Coronary artery (tissue), 2 donors: Measurements from ENCODE around the gene CDCA4.
A peak's percentile ranks its signal among the peaks of the same experiment; 100 is the strongest.
"Not testable (repeated sequence)": the region's sequence is repeated elsewhere in the genome, so short reads cannot be mapped to it uniquely, and the experiment has no call there.

Source experiments
- DNase-seq: peaks from one replicate; pipeline ENCODE4 v3.0.0-alpha.2; 2017; ENCODE audit warnings: low spot score
- H3K27ac ChIP-seq, 2 donors: fragments of 200-600 bp; sonication (generic); one replicate each; pipeline ENCODE4 v1.5.1; 2016 to 2019
- H3K4me3 ChIP-seq: fragments of 200-600 bp; sonication (generic); 2 replicates; pipeline ENCODE4 v1.5.1; 2016; ENCODE audit warnings: mild to moderate bottlenecking, moderate library complexity
- TF ChIP-seq, protein P1 (sequence below): fragments of 200-600 bp; sonication (generic); IDR thresholded peaks from one replicate; pipeline ENCODE4 v1.5.1; 2019; ENCODE audit warnings: antibody characterized with exemption

CDCA4 gene

DNA sequence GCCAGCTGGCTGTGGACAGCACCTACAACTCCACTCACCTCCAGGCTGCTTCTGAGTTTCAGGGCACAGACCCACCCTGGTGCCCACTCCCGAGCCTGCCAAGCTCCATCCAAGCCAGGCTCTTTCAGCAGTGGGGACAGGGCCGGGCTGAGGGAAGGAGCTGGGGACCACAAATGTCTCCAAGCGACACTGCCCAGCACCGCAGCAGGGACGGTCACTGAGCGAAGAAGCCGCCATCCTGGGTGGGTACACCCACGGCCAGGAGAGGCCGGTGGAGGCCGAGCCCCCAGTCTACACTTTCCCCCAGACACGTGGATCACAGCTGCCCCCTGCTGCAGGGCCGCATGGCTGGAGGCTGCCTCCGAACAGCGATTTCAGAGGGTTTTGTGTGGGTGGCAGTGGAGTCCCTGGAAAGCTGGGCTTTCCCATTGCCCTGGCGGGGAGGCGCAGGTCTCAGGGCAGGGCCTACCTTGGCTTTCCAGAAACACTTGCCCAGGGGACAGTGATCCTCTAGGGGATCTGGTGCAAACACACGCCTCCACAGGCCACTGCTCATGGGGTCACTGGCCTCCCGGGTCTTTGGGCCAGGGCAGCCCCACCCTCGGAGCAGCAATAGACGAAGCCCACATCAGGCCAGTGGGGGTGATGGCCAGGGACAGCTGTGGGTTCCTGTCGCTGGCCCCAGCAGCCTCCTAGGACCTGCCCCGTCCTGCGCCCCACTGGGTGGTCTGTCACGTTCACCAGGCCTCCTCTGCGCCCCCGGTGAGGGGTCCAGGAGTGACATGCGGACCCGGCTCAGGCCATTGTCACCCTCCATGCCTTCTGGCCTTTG is 45.6 kb upstream of the CDCA4 start:
- H3K4me3 ChIP-seq, result no peak overlapping the region
- TF ChIP-seq, protein P1, sequence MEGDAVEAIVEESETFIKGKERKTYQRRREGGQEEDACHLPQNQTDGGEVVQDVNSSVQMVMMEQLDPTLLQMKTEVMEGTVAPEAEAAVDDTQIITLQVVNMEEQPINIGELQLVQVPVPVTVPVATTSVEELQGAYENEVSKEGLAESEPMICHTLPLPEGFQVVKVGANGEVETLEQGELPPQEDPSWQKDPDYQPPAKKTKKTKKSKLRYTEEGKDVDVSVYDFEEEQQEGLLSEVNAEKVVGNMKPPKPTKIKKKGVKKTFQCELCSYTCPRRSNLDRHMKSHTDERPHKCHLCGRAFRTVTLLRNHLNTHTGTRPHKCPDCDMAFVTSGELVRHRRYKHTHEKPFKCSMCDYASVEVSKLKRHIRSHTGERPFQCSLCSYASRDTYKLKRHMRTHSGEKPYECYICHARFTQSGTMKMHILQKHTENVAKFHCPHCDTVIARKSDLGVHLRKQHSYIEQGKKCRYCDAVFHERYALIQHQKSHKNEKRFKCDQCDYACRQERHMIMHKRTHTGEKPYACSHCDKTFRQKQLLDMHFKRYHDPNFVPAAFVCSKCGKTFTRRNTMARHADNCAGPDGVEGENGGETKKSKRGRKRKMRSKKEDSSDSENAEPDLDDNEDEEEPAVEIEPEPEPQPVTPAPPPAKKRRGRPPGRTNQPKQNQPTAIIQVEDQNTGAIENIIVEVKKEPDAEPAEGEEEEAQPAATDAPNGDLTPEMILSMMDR, result no peak
- no peak for DNase-seq
- H3K27ac ChIP-seq, result no peak overlapping the region

DNA sequence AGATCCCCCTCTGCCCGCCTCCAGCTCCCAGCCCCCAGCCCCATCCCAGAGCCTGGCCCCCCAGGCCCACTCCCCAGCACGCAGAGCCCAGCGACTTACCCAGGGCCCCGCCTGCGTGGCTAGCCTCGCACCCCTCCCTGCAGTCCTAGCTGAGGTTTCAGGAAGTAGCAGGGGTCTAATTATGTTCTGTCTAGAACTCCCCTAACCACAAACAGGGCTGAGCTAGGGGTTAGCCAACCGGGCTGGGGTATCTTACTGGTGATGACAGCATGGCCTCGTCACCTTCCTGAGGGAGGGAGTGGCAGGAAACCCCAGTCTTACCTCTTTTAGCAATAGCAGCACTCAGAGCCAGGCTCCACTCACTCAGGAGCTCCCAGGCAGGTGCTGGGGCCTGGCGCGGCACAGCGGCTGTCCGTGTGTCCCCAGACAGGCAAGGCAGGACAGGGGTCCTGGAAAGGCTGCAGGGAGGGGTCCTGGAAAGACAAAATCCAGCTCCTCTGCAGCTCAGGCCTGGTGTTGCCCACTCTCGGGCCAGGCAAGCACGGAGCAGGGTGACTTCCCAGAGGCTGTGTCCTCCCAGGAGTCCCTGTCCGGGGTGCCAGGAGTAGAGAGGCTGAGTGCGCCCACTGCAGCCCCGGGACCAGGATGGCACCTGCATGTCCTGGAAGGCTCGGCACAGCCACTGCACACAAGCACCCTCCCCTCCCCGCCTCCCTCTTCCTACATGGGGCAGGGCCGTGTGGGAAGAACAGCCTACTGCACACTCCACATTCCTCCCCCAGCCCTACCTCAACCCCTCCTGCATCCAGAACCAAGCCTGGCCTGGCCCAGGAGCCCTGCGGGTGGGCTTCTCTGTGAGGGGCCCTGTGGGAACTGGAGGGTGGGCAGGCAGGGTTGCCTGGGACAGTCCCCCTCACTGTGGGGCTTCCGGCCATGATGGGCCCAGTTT is 44.7 kb upstream of the CDCA4 start, which contains the start of gene GPR132:
Gene GPR132 (minus strand): TSS at position 151 of the 949 bp plus-strand sequence. CDS start 10,010 bp downstream, outside the sequence.
- Histone ChIP-seq H3K4me3 (peak within 1 kb of the TSS; percentile 55), H3K27ac (peak within 1 kb of the TSS in 1 of 2 donors; percentile 80)
- TF ChIP-seq, protein P1, result no peak
- peak; percentile 78 for DNase-seq

DNA sequence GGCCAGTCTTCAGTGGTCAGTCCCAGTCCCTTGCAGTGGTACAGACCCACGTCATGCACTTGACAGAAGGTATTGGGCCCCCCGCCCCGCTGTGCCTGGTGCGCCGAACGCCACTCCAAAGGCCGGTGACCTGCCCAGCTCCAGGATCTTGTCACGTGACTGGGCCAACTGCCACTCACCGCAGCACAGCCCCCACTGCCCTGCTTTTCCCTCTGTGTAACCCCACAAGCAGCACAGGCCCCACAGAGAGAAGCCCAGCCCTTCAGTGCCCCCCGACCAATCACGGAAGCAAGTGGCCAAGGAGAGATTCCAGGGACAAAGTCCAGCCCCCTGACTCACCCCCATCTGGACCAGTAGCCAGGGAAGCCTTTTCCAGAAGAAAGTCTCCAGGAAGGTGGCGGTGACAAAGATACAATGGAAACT is 43.8 kb upstream of the CDCA4 start:
- TF ChIP-seq, protein P1, result no peak
- Histone ChIP-seq H3K4me3 (peak overlapping the region; percentile 55), H3K27ac (peak overlapping the region in 1 of 2 donors; percentile 80)
- DNase-seq, result peak; percentile 75

DNA sequence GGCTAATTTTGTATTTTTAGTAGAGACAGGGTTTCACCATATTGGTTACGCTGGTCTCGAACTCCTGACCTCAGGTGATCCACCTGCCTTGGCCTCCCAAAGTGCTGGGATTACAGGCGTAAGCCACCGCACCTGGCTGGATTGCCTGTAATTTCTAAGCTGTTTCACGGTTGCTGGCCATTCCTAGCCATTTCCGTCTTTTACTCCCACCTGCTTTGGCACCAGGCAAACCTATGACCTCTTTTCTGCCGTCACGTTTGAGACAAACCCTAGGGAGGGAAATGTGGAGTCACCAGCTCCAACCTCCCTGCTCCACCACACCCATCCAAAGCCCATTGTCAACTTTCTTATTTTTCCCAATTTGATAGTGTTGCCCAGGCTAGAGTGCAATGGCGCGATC is 43.1 kb upstream of the CDCA4 start:
- no peak for DNase-seq
- Histone ChIP-seq H3K27ac (peak overlapping the region in 1 of 2 donors; percentile 80), H3K4me3 (peak overlapping the region; percentile 55)
- TF ChIP-seq, protein P1, result no peak

DNA sequence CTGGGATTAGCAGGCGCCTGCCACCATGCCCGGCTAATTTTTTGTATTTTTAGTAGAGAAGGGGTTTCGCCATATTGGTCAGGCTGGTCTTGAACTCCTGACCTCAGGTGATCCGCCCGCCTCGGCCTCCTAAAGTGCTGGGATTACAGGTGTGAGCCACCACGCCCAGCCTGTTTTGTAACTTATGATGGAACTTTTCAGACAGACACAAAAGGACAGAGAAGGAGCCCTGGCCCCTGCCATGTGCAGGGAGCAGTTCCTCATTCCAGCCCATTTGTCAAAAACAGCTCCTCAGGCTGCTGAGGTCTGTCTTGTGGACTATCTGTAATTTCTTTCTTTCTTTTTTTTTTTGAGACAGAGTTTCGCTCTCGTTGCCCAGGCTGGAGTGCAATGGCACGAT is 42.6 kb upstream of the CDCA4 start:
- not testable (repeated sequence) for DNase-seq, H3K4me3 ChIP-seq
- H3K27ac ChIP-seq, result peak overlapping the region in 1 of 2 donors; percentile 64

DNA sequence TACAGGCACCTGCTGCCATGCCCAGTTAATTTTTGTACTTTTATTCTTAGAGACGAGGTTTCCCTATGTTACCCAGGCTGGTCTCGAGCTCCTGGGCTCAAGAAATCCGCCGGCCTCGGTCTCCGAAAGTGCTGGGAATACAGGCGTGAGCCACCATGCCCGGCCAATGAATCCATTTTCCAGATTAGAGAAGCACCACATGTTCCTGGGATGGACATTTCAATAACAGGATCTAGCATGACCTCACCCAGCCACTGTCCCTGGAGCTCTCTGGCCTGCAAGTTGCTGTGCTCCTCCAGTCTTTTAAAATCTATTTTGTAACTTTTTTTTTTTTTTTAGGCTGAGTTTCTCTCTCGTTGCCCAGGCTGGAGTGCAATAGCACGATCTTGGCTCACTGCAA is 42.2 kb upstream of the CDCA4 start:
- no peak overlapping the region for H3K4me3 ChIP-seq
- no peak for DNase-seq
- TF ChIP-seq, protein P1, result no peak
- H3K27ac ChIP-seq, result peak overlapping the region in 1 of 2 donors; percentile 35

DNA sequence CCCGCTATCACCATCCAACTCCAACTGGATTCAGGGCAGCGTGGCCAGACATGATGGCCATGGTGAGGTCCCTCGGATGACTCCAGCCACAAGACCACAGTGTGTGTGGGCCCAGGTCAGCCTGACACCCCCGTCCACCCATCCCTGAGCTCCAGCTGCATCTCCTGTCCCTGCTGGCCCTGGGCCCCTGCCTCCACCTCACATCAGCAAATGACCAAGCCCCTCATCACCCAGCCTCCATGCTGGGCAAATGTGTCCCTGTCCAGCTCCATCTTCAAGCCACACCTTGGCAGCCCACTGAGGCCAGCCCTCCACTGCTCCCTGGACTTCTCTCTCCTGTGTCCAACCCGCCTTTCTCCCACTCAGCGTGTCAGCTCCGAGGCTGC is 41.2 kb upstream of the CDCA4 start:
- peak overlapping the region in 1 of 2 donors; percentile 77 for H3K27ac ChIP-seq

More for the DNA sequence above, 41.2 kb upstream of the CDCA4 start:
- no peak for DNase-seq
- peak overlapping the region; percentile 47 for H3K4me3 ChIP-seq
- TF ChIP-seq, protein P1, result no peak
